Neural cell (in vitro differentiated cells): ENCODE data around the gene MTCL1. TPM values are rescaled to one million over a fixed set of nuclear protein-coding genes. Genes with fewer than 3 reads are reported as not detected.

Source experiments
- H2AFZ ChIP-seq: fragments of 200-600, 300-800 bp; sonication (generic), shearing (Covaris generic); 2 replicates; pipeline ENCODE4 v1.6.0; 2014; ENCODE audit warnings: low read depth, mild to moderate bottlenecking, antibody characterized with exemption, low read length, moderate library complexity
- H3F3A ChIP-seq: fragments of 200-600 bp; shearing (Covaris generic); 2 replicates; pipeline ENCODE4 v1.6.1; 2016; ENCODE audit warnings: mild to moderate bottlenecking, moderate library complexity, mixed read lengths, antibody characterized with exemption, low read length; ENCODE audit not compliant: insufficient read depth, poor library complexity, severe bottlenecking
- H3K27ac ChIP-seq: fragments of 200-600, 300-800 bp; sonication (generic), shearing (Covaris generic); 2 replicates; pipeline ENCODE4 v1.5.1; 2014; ENCODE audit warnings: mild to moderate bottlenecking, low read length, moderate library complexity
- H3K27me3 ChIP-seq: fragments of 300-800, 200-600 bp; sonication (generic), shearing (Covaris generic); 2 replicates; pipeline ENCODE4 v1.6.0; 2014; ENCODE audit warnings: mild to moderate bottlenecking, low read depth, low read length, moderate library complexity; ENCODE audit not compliant: insufficient read depth
- H3K36me3 ChIP-seq: fragments of 300-800, 200-600 bp; sonication (generic), shearing (Covaris generic); 2 replicates; pipeline ENCODE4 v1.5.1; 2014; ENCODE audit warnings: mild to moderate bottlenecking, antibody characterized with exemption, low read length, moderate library complexity; ENCODE audit not compliant: insufficient read depth
- H3K4me2 ChIP-seq: fragments of 300-800, 200-600 bp; sonication (generic), shearing (Covaris generic); 2 replicates; pipeline ENCODE4 v1.6.0; 2014; ENCODE audit warnings: mild to moderate bottlenecking, low read length
- H3K4me3 ChIP-seq: fragments of 300-800, 200-600 bp; sonication (generic), shearing (Covaris generic); 2 replicates; pipeline ENCODE4 v1.5.1; 2014; ENCODE audit warnings: mild to moderate bottlenecking, low read length, moderate library complexity
- H3K79me2 ChIP-seq: fragments of 200-600 bp; shearing (Covaris generic); replicated peaks from 2 replicates; pipeline ENCODE4 v1.6.0; 2014; ENCODE audit warnings: mild to moderate bottlenecking, low read length, moderate library complexity; ENCODE audit not compliant: insufficient read depth
- H3K9ac ChIP-seq: fragments of 300-800, 200-600 bp; sonication (generic), shearing (Covaris generic); 2 replicates; pipeline ENCODE4 v1.6.1; 2016; ENCODE audit warnings: mild to moderate bottlenecking, low read length, mixed read lengths
- H3K9me2 ChIP-seq: fragments of 200-600 bp; shearing (Covaris generic); 2 replicates; pipeline ENCODE4 v1.6.1; 2016; ENCODE audit warnings: mild to moderate bottlenecking, low read length, mixed read lengths; ENCODE audit not compliant: insufficient read depth
- H3K9me3 ChIP-seq: fragments of 200-600, 300-800 bp; sonication (generic), shearing (Covaris generic); 2 replicates; pipeline ENCODE4 v1.6.1; 2016; ENCODE audit warnings: mild to moderate bottlenecking, mixed run types, low read length, moderate library complexity, mixed read lengths
- H4K20me1 ChIP-seq: fragments of 200-600 bp; shearing (Covaris generic); 2 replicates; pipeline ENCODE4 v1.6.1; 2016; ENCODE audit warnings: mild to moderate bottlenecking, mixed run types; ENCODE audit not compliant: insufficient read depth
- EP300 ChIP-seq: fragments of 450-650 bp; conservative IDR thresholded peaks from 2 replicates; pipeline ENCODE4 v1.6.1; 2014; ENCODE audit warnings: antibody characterized with exemption, mild to moderate bottlenecking, moderate library complexity; ENCODE audit not compliant: poor library complexity, severe bottlenecking
- EZH2 ChIP-seq: fragments of 200-600, 300-800 bp; shearing (Covaris generic), sonication (generic); IDR thresholded peaks from 2 replicates; pipeline ENCODE4 v1.6.1; 2014; ENCODE audit warnings: antibody characterized with exemption, low read length, borderline replicate concordance, mild to moderate bottlenecking; ENCODE audit not compliant: insufficient read depth, poor library complexity, severe bottlenecking
- MXI1 ChIP-seq: fragments of 450-650 bp; conservative IDR thresholded peaks from 2 replicates; pipeline ENCODE4 v1.6.1; 2014; ENCODE audit warnings: antibody characterized with exemption, mild to moderate bottlenecking; ENCODE audit not compliant: poor library complexity, severe bottlenecking
- POLR2AphosphoS5 ChIP-seq: IDR thresholded peaks from 2 replicates; pipeline ENCODE4 v1.6.1; 2012
- RAD21 ChIP-seq: fragments of 450-650 bp; conservative IDR thresholded peaks from 2 replicates; pipeline ENCODE4 v1.6.1; 2014; ENCODE audit warnings: antibody characterized with exemption, mild to moderate bottlenecking, moderate library complexity
- SMC3 ChIP-seq: fragments of 450-650 bp; conservative IDR thresholded peaks from 2 replicates; pipeline ENCODE4 v1.6.1; 2014; ENCODE audit warnings: antibody characterized with exemption, mild to moderate bottlenecking, moderate library complexity; ENCODE audit not compliant: poor library complexity
- TAF1 ChIP-seq: IDR thresholded peaks from 2 replicates; pipeline ENCODE4 v1.6.1; 2012; ENCODE audit warnings: low read depth
- polyA plus RNA-seq: library from polyadenylated mRNA; depleted of rRNA; stranded (reverse); fragments of >200 nt; gene quantifications from 2 replicates; pipeline ENCODE4 v1.2.3, GENCODE V29; 2014
- TF ChIP-seq, protein P1 (sequence below): fragments of 450-650 bp; IDR thresholded peaks from 2 replicates; pipeline ENCODE4 v1.5.1; 2014; ENCODE audit warnings: antibody characterized with exemption, mild to moderate bottlenecking, moderate library complexity; ENCODE audit not compliant: poor library complexity, severe bottlenecking
- TF ChIP-seq, protein P2 (sequence below): IDR thresholded peaks from 2 replicates; pipeline ENCODE4 v1.6.1; 2012; ENCODE audit warnings: borderline replicate concordance

MTCL1 gene
- polyA plus RNA-seq, 1 donor from 2014 or later = 20.8 TPM

DNA sequence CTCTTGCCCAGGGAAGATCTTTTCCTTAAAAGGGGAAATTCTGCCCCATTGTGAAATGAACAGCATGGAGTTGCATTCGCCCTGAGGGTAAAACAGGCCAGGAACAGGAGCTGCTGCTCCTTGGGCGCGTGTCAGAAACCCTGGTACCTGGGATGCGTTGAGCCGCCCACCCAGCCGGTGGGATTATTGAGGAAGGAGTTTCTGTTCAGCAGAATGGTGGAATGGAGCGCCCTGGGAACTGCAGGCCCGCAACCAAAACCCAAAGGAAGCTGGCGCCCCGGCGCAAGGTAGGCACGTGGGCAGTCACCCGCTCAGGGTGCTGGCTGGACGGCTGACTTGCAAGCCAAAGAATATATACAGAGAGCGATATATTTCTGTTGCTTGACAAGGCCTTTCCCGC, 73.5 kb downstream of the MTCL1 start:
- no peaks in the 10 kb centered on the region for H3K36me3 ChIP-seq
- H3F3A ChIP-seq = no peaks in the 10 kb centered on the region
- H3K27ac ChIP-seq = no peak overlapping the region
- no peak overlapping the region for H3K4me3 ChIP-seq
- H3K9me3 ChIP-seq = no peaks in the 10 kb centered on the region
- H3K27me3 ChIP-seq = peaks cover 7% of the 10 kb centered on the region
- no peaks in the 10 kb centered on the region for H3K79me2 ChIP-seq
- no peak overlapping the region for H2AFZ ChIP-seq
- no peak overlapping the region for H3K4me2 ChIP-seq
- no peaks in the 10 kb centered on the region for H4K20me1 ChIP-seq
- TF ChIP-seq POLR2AphosphoS5 (no peak), EP300 (no peak), TAF1 (no peak), EZH2 (no peak), MXI1 (no peak), SMC3 (no peak), RAD21 (no peak)
- TF ChIP-seq, protein P1, sequence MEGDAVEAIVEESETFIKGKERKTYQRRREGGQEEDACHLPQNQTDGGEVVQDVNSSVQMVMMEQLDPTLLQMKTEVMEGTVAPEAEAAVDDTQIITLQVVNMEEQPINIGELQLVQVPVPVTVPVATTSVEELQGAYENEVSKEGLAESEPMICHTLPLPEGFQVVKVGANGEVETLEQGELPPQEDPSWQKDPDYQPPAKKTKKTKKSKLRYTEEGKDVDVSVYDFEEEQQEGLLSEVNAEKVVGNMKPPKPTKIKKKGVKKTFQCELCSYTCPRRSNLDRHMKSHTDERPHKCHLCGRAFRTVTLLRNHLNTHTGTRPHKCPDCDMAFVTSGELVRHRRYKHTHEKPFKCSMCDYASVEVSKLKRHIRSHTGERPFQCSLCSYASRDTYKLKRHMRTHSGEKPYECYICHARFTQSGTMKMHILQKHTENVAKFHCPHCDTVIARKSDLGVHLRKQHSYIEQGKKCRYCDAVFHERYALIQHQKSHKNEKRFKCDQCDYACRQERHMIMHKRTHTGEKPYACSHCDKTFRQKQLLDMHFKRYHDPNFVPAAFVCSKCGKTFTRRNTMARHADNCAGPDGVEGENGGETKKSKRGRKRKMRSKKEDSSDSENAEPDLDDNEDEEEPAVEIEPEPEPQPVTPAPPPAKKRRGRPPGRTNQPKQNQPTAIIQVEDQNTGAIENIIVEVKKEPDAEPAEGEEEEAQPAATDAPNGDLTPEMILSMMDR = no peak
- TF ChIP-seq, protein P2, sequence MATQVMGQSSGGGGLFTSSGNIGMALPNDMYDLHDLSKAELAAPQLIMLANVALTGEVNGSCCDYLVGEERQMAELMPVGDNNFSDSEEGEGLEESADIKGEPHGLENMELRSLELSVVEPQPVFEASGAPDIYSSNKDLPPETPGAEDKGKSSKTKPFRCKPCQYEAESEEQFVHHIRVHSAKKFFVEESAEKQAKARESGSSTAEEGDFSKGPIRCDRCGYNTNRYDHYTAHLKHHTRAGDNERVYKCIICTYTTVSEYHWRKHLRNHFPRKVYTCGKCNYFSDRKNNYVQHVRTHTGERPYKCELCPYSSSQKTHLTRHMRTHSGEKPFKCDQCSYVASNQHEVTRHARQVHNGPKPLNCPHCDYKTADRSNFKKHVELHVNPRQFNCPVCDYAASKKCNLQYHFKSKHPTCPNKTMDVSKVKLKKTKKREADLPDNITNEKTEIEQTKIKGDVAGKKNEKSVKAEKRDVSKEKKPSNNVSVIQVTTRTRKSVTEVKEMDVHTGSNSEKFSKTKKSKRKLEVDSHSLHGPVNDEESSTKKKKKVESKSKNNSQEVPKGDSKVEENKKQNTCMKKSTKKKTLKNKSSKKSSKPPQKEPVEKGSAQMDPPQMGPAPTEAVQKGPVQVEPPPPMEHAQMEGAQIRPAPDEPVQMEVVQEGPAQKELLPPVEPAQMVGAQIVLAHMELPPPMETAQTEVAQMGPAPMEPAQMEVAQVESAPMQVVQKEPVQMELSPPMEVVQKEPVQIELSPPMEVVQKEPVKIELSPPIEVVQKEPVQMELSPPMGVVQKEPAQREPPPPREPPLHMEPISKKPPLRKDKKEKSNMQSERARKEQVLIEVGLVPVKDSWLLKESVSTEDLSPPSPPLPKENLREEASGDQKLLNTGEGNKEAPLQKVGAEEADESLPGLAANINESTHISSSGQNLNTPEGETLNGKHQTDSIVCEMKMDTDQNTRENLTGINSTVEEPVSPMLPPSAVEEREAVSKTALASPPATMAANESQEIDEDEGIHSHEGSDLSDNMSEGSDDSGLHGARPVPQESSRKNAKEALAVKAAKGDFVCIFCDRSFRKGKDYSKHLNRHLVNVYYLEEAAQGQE = no peak
- no peaks in the 10 kb centered on the region for H3K9me2 ChIP-seq
- no peak overlapping the region for H3K9ac ChIP-seq

DNA sequence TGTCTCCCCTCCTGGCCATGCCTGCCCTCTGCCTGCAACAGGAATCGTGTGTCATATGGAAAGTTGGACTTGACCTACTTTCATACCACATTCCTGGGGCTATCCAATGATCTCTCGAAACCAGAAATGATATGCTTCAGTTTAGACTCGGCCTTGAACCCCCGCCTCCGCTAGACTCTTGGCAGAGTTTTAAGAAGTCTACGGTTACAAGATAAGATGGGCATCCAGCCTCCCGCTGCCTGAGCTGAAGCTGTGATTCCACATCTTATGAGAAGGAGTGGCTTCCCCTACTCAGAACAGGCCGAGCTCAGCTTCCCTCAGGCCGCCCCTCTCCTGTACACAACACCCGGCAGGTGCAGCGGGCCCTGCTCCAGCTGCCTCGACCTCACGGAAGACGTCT, 73.9 kb downstream of the MTCL1 start:
- Histone ChIP-seq H2AFZ (no peak overlapping the region), H3K4me3 (no peak overlapping the region), H4K20me1 (no peaks in the 10 kb centered on the region), H3K79me2 (no peaks in the 10 kb centered on the region), H3K9me3 (no peaks in the 10 kb centered on the region), H3K27me3 (peaks cover 7% of the 10 kb centered on the region), H3K4me2 (no peak overlapping the region), H3K9ac (no peak overlapping the region), H3K36me3 (no peaks in the 10 kb centered on the region), H3K9me2 (no peaks in the 10 kb centered on the region), H3F3A (no peaks in the 10 kb centered on the region), H3K27ac (no peak overlapping the region)
- TF ChIP-seq RAD21 (no peak), TAF1 (no peak), MXI1 (no peak), EP300 (no peak), POLR2AphosphoS5 (no peak), EZH2 (no peak), SMC3 (no peak)
- TF ChIP-seq, protein P1 = no peak
- TF ChIP-seq, protein P2 = no peak
